ENCODE measurements around the gene HHAT.

DNA sequence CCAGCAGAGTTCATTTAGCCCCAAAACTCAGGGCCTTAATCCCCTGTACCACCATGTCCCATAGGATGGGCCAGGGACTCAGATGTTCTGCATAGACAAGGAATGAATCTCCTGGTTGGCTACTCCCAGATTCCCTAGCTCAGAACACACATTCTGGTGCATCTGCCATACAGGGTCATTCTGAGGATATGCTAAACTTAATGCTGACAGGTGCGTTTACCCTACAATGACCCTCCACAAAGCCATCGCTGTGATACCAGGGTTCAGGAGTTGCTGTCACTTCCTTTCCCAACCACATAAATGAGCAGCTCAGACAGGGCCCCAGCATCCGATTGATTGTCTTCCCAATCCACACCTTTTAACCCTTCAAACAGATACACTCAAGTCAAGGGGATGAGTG is 32.0 kb upstream of the HHAT start:
- TF ChIP-seq CTCF (IDR thresholded peaks at IDR 0.05), result no peak
- no peak for TF ChIP-seq POLR2A (IDR thresholded peaks at IDR 0.05)

Measured in testis (tissue), 2 donors.